CD4-positive, alpha-beta T cell treated with Interleukin-4 for 1 hour (primary cell): ENCODE measurements around the gene TRIM52.
A peak's percentile ranks its signal among the peaks of the same experiment; 100 is the strongest.

ENCODE experiments used
- DNase-seq, 2 donors: peaks; one replicate each; pipeline ENCODE4 v3.0.0-alpha.2; 2020 to 2022

The TRIM52 gene

DNA sequence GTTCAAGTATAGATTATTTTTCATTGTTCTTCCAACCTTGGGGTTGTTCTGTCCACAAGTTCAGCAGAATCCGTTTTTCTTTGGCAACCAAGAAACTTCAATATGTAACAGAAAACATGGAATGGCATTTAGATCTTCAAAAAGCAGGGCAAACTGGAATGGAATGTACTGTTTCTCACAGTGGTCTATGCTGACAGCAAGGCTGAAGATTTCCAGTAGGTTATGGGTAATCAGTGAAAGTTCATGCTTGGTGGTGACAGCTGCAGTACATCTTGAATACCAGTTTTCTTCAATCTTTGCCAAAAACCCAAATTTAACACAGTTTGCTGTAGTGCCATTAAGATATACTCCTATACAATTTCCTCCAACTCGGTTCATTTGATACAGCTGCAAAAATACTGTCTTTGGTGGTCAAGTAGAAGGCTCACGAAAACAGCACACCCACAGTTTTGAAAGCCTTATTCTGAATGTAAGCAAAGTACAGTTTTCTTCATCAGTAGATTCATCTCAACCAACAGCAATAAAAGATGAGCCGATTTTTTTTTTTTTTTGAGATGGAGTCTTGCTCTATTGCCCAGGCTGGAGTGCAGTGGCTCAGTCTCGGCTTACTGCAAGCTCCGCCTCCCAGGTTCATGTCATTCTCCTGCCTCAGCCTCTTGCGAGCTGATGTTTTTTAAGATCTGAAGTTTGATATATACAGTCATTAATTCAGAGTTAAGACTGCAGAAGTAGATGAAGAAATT lies 4.9 kb downstream of the TRIM52 start:
- DNase-seq, result no peak

- no peak for DNase-seq
Observed at GRCh38 chr5:181255276-181255675, 5.7 kb downstream of the TRIM52 start.

GRCh38 chr5:181248277-181248676 lies 12.7 kb downstream of the TRIM52 start:
- no peak for DNase-seq

- peak; percentile 68 to 70 for DNase-seq
Observed at GRCh38 chr5:181246276-181247049, 14.5 kb downstream of the TRIM52 start.

GRCh38 chr5:181245427-181246275 lies 15.3 kb downstream of the TRIM52 start:
- DNase-seq, result no peak

GRCh38 chr5:181243564-181244343 lies 17.2 kb downstream of the TRIM52 start, which contains the start of gene RACK1:
Gene RACK1 (minus strand): TSS chr5:181243906. CDS start chr5:181243800, 106 bp downstream.
- peak; percentile 89 to 91 for DNase-seq

DNA sequence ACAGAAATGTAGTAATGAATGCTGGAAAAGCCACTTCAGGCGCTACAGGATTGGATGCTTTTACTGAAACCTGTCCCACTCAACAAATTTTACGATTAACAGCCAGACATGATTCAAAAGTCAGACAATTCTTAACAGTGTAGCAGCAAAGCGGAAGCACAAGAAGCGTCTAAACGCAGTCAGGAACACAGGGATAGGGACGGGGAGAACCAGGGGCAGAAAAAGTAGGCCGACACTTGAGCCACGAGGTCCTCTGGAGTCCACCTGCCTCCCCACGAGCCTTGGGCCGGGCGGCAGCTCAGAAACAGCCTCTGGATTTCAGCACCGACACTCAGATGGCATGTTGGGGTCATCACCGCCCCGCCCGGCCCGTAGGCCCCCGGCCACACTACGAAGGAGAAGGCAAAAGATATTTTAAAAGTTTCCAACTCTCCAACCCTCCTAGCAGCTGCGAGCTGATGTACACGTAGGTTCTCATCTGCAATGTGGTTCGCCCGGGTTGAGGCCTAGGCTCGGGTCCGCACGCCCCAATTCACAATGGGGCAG lies 17.9 kb downstream of the TRIM52 start:
- peak in 1 of 2 donors; percentile 29 for DNase-seq

DNA sequence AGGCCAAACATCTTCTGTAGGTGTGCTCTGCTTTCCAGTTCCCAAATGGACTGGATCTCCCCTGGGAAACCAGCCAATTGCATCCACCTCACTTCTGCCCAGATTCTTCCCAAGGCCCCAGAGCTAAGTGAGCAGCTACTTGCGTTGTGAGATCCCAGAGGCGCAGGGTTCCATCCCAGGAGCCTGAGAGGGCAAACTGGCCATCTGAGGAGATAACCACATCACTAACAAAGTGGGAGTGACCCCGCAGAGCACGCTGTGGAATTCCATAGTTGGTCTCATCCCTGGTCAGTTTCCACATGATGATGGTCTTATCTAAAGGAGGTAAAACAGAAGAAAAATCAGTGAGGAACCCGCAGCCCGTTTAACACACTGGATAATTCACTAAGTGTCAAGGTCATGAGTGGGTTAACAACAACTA lies 18.9 kb downstream of the TRIM52 start:
- no peak for DNase-seq

DNA sequence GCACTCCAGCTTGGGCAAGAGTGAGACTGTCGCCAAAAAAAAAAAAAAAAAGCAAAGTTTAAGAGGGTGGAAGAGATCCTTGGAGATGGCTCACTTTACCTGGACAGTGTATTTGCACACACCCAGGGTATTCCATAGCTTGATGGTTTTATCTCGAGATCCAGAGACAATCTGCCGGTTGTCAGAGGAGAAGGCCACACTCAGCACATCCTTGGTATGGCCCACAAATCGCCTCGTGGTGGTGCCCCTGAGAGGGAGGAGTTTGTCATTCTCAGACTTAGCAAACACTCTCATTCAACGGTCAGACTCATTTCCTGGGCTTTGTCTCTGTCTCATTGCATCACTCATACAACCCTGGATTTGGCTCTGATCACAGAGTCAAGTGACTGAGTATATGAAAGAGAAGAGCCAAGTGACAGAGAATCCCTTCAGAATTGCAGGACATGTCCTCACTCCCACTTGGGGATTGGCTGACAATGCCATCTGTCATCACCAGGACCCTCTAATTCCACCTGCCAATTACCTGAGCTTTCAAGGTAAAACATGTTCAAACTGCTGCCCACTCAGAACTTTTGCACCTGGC lies 19.5 kb downstream of the TRIM52 start:
- peak; percentile 45 to 51 for DNase-seq

DNA sequence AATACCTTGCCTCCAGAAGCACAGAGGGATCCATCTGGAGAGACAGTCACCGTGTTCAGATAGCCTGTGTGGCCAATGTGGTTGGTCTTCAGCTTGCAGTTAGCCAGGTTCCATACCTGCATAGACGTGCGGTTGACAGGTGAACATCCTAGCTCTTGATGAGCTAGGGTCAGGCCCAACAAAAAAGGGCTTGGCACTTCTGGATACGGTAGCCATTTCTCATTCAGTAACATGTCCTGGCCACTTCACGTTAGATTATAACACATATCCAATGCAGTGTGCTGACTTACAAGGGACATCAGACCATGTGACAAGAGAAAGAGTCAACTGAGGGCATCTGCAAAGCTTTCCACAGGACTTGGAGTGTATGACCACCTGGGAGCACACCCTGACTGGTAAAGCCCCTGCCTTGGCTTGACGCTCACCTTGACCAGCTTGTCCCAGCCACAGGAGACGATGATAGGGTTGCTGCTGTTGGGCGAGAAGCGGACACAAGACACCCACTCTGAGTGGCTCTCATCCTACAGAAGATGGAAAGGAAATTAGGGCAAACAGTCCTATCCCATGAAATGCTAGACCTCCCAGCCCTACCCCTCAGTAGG lies 21.8 kb downstream of the TRIM52 start:
- DNase-seq, result no peak

DNA sequence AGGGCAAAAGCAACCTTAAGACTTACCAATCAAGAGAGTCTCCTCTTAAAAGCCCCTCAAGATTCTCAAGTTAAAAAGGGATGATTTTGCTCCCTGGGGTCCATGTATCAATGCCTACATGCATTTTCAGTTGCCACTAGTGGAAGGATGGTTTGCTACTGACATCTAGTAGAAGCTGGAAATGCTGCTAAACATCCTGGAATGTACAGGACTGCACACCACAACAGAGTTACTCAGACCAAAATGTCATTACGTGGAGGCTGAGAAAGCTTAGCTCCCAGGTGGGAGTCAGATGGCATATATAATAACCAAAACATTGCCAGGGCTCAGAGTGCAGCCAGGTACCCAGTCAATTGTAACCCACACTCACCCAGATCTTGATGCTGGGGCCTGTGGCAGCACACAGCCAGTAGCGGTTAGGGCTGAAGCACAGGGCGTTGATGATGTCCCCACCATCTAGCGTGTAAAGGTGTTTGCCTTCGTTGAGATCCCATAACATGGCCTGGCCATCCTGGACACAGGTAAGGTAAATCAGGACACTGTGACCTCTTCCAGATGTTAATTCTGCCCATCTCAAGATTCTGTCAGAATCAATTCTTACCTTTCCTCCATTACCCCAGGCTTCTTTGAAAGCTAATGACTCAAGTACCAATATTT lies 23.1 kb downstream of the TRIM52 start:
- DNase-seq, result no peak

- no peak for DNase-seq
Observed at GRCh38 chr5:181236954-181237641, 23.8 kb downstream of the TRIM52 start.

DNA sequence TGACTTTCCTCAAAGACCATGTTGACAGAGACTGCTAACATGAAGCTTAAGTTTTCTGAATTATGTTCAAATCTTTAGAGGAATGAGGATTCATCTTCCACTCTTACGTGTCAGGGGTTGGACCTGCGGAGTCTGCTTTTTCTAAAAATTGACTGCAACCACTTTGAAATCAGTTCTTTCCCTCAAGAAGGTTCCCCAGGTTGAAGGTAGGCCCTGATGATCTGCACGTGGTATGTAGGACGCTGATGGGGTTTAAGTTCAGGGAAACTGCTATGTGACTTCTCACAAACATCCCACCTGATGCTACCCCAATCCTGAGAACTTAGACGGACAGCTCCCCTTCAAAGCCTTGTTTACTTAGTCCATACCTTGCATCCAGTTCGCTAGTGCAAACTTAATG lies 24.5 kb downstream of the TRIM52 start:
- no peak for DNase-seq

DNA sequence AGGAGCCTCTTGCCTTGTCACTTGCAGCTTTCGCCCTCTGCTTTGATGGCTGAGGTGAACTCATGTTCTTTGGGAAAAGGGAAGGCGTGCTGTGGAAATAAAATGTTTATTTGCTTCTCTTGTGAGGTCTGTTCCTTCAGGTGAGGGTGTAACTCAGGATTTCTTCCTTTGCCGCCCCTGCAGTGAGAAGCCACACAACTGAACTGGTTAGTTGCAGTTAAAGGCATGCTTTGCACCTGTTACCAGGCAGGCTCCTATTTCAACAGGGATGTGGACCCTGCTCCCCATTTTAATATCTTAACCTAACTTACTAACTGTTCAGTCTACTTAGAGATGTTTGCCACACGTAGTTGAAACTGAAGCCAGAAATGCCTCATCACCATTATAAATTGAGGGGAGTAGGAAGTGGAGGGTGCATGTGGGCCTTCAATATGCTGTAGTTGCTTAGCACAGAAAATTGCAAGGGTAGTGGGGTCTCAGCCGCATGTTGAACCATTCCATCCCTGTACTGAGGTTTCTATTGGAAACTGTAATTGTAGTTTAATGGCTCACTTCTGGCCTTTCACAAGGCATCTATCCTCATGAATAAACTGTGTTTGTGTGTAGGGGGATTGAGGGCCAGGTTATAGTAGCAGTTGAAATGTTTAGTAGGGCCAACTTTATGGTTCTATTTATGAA lies 25.1 kb downstream of the TRIM52 start:
- DNase-seq, result no peak

GRCh38 chr5:181235323-181235688 lies 25.6 kb downstream of the TRIM52 start:
- DNase-seq, result no peak

DNA sequence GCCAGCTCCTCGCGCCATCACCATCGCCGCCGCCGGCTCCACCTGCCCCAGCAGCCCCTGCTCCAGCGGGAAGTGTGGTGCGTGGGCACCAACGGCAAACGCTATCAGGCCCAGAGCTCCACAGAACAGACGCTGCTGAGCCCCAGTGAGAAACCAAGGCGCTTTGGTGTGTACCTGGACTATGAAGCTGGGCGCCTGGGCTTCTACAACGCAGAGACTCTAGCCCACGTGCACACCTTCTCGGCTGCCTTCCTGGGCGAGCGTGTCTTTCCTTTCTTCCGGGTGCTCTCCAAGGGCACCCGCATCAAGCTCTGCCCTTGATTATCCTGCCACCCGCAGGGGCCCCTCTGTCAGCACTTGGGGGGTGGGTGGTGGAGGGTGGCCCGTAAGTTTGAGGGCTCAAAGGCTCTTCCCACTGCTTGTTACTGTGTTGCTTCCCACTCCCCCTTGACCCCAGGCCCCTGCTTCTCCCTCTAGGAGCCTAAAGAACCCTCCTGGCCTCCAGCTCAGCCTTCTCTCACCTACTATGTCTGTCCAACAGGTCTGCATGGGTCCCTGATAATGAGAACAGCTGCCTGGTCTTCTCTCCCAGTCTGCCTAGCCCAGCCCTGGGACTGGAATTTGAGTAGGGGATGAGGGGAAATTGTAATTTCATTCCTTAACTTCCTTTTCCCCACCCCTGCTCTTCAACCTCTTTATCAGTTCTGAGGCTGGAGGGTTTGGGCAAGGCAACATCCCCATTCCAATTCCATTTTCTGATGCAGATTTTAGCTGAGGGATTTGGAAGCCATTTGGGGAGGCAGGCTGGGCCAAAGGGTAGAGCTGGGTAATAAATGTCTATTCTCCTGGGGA lies 26.3 kb downstream of the TRIM52 start:
- DNase-seq, result no peak

- DNase-seq, result no peak
Observed at GRCh38 chr5:181233801-181234454, 27.0 kb downstream of the TRIM52 start.
